HG03103 (cell line): ENCODE measurements around the gene SORT1.
A peak's percentile ranks its signal among the peaks of the same experiment; 100 is the strongest.

ENCODE experiments used
- ATAC-seq: cut with Tn5 transposase; IDR thresholded peaks from one replicate; pipeline ENCODE4 v1.9.1; 2021; ENCODE audit warnings: low read depth; ENCODE audit not compliant: unreplicated experiment

The SORT1 gene

GRCh38 chr1:109277434-109278204 is 120.1 kb downstream of the SORT1 start:
- peak; percentile 67 for ATAC-seq

GRCh38 chr1:109275706-109276345 is 121.9 kb downstream of the SORT1 start:
- ATAC-seq, result no peak

- ATAC-seq, result no peak
Measured at GRCh38 chr1:109274533-109275476, 122.9 kb downstream of the SORT1 start.

- no peak for ATAC-seq
Measured at GRCh38 chr1:109273570-109274288, 124.0 kb downstream of the SORT1 start.

- no peak for ATAC-seq
Measured at GRCh38 chr1:109272831-109273547, 124.7 kb downstream of the SORT1 start.

GRCh38 chr1:109272021-109272799 is 125.5 kb downstream of the SORT1 start:
- ATAC-seq, result no peak

- ATAC-seq, result no peak
Measured at GRCh38 chr1:109271458-109271857, 126.3 kb downstream of the SORT1 start.

GRCh38 chr1:109270623-109271317 is 126.9 kb downstream of the SORT1 start:
- no peak for ATAC-seq

- no peak for ATAC-seq
Measured at GRCh38 chr1:109269981-109270622, 127.6 kb downstream of the SORT1 start.

- ATAC-seq, result no peak
Measured at GRCh38 chr1:109269212-109269980, 128.3 kb downstream of the SORT1 start.

GRCh38 chr1:109268431-109269211 is 129.1 kb downstream of the SORT1 start:
- no peak for ATAC-seq

GRCh38 chr1:109267743-109268300 is 129.9 kb downstream of the SORT1 start:
- ATAC-seq, result no peak

- no peak for ATAC-seq
Measured at GRCh38 chr1:109266965-109267364, 130.8 kb downstream of the SORT1 start.

GRCh38 chr1:109265741-109266330 is 131.9 kb downstream of the SORT1 start:
- ATAC-seq, result no peak

GRCh38 chr1:109265016-109265415 is 132.7 kb downstream of the SORT1 start:
- ATAC-seq, result no peak

GRCh38 chr1:109264379-109264755 is 133.4 kb downstream of the SORT1 start:
- no peak for ATAC-seq
